ENCODE data around the gene CARD10.

Gene CARD10

DNA sequence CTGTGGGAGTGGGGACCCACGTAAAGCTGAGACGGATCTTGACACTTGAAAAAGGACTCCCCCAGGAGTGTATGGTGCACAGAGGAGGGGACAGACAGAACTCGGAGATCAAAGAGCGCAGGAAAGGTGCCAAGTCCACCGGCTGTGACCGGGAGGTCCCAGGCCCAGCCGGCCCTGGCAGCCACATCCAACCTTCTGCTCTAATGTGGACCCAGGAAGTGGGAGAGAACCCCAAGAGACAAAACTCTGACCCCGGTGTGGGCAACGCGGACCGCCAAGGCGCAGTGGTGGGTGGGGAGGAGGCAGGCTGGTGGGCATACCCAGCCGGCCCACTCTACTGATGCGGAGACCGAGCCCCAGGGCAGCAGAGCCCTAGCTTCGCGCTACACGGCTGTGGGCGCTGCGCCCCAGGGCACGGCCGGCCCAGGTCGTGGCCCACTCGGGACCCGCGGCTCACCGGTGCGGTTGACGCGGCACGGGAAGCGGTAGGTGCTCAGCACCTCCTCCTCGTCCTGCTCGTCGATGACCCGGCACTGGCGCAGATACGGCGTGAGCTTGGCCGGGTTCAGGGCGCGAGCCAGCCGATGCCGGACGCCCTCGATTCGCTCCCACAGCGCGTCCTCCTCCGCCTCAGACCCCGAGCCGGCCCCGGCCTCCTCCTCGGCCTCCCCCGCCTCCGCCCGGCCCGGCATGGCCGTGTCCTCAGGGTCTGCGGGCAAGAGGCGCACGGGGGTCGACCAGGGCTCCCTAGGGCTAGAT lies 527 bp downstream of the CARD10 start:
- peak overlapping the region; percentile 72 for H3K9ac ChIP-seq (ENCODE audit: low read length)
- H3K36me3 ChIP-seq (ENCODE audit: control insufficient read depth, insufficient read depth, low read length) = no peaks in the 10 kb centered on the region
- no peaks in the 10 kb centered on the region for H3K9me3 ChIP-seq (ENCODE audit: control insufficient read depth, low read length)
- H3K4me3 ChIP-seq (ENCODE audit: low read length) = peak overlapping the region; percentile 46
- peaks cover 21% of the 10 kb centered on the region for H3K4me1 ChIP-seq (ENCODE audit: control insufficient read depth, insufficient read depth, low read length)
- no peaks in the 10 kb centered on the region for H3K27me3 ChIP-seq (ENCODE audit: control insufficient read depth, insufficient read depth, low read length)

DNA sequence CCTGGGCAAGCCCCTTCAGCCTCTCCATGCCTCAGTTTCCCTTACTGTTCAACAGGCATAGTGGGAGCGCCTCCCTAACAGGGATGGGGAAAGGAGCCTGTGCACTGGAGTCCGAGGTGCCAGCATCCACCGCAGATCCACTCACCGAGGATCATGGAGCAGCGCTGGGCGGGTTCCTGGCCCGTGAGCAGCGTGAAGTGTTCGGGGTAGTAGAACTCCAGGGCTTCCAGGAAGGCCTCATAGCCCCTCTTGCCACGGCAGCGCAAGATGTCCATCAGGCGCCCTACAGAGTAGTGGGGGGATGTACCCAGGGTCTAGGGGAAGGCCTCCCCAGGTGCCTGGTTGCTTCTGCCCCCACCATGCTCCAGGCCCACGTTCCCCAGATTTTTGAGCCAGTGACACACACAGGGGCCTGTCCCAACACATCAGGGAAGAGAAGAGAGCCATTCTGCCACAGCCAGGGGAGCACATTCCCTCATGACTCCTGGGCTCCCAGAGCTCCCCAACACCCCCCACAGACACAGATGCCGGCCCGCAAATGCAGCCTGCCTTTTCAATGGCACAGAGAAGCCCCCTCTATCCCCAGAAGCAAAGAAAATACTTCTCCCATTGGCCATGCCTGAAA lies 1.3 kb downstream of the CARD10 start:
- Histone ChIP-seq H3K27me3 (ENCODE audit: control insufficient read depth, insufficient read depth, low read length) (no peaks in the 10 kb centered on the region), H3K9me3 (ENCODE audit: control insufficient read depth, low read length) (no peaks in the 10 kb centered on the region), H3K36me3 (ENCODE audit: control insufficient read depth, insufficient read depth, low read length) (no peaks in the 10 kb centered on the region), H3K9ac (ENCODE audit: low read length) (peak overlapping the region; percentile 72), H3K4me3 (ENCODE audit: low read length) (no peak overlapping the region), H3K4me1 (ENCODE audit: control insufficient read depth, insufficient read depth, low read length) (peaks cover 24% of the 10 kb centered on the region)

DNA sequence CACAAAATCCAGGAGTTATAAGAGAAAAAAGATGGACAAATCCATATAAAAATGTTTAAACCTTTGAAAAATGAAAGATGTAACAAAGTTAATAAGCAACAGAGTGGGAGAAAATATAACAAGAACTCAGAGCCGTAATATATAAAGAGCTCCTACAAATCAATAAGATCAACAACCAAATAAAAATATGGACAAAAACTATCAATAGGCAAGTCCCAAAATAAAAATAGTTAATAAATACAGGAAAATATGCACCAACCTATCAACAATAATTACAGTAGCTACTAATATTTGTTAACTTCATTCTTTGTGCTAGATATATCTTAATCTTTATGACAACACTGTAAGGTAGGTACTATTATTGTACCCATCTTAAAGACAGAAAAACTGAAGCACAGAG lies 2.8 kb downstream of the CARD10 start:
- Histone ChIP-seq H3K9me3 (ENCODE audit: control insufficient read depth, low read length) (no peaks in the 10 kb centered on the region), H3K9ac (ENCODE audit: low read length) (no peak overlapping the region), H3K36me3 (ENCODE audit: control insufficient read depth, insufficient read depth, low read length) (no peaks in the 10 kb centered on the region), H3K27me3 (ENCODE audit: control insufficient read depth, insufficient read depth, low read length) (no peaks in the 10 kb centered on the region), H3K4me3 (ENCODE audit: low read length) (no peak overlapping the region), H3K4me1 (ENCODE audit: control insufficient read depth, insufficient read depth, low read length) (peaks cover 35% of the 10 kb centered on the region)

DNA sequence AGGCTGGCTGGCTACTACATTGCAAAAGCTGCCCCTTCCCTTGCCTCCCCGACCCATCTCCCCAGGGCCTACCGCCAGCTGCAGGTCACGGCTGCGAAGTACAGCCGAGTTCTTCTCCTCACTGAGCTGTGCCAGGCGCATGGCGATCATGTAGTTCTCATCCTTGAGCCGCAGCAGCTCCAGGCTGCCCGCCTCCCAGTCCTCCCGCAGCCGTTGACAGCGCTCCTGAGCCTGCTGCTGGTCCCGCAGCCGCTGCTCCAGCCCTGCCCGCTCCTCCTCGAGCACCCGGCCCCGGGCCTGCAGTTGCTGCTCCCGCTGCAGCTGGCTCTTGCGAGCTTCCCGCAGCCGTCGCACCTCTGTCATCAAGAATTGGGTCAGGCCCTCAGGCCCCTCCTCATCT lies 3.3 kb downstream of the CARD10 start:
- no peaks in the 10 kb centered on the region for H3K27me3 ChIP-seq (ENCODE audit: control insufficient read depth, insufficient read depth, low read length)
- H3K4me3 ChIP-seq (ENCODE audit: low read length) = no peak overlapping the region
- H3K9ac ChIP-seq (ENCODE audit: low read length) = no peak overlapping the region
- no peaks in the 10 kb centered on the region for H3K36me3 ChIP-seq (ENCODE audit: control insufficient read depth, insufficient read depth, low read length)
- H3K9me3 ChIP-seq (ENCODE audit: control insufficient read depth, low read length) = no peaks in the 10 kb centered on the region
- H3K4me1 ChIP-seq (ENCODE audit: control insufficient read depth, insufficient read depth, low read length) = peaks cover 32% of the 10 kb centered on the region

DNA sequence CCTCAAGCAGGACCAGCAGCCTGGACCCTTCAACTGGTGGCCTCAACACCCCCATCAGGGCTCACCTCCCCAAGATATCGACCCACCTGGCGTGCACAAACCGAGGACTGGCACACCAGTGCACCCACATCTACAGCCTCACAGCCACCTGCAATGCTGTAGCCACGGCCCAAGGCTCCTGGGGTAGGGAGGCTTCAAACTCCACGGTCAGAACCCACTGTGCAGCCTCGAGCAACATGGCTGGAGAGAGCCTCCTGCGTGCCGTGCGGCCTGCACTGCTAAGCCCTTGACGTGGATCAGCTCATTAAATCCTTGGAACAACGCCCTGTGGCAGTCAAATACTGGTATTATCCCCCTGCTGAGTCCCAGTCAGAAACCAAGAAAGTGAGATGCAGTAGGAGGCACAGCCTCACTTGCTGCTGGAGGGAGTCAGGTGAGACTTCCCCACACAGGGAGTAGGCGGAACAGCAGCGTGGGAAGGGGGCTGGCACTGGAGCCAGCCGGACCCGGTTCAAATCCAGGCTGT lies 4.6 kb downstream of the CARD10 start:
- H3K9ac ChIP-seq (ENCODE audit: low read length) = no peak overlapping the region
- H3K36me3 ChIP-seq (ENCODE audit: control insufficient read depth, insufficient read depth, low read length) = no peaks in the 10 kb centered on the region
- H3K4me3 ChIP-seq (ENCODE audit: low read length) = no peak overlapping the region
- H3K9me3 ChIP-seq (ENCODE audit: control insufficient read depth, low read length) = no peaks in the 10 kb centered on the region
- peaks cover 37% of the 10 kb centered on the region for H3K4me1 ChIP-seq (ENCODE audit: control insufficient read depth, insufficient read depth, low read length)
- no peaks in the 10 kb centered on the region for H3K27me3 ChIP-seq (ENCODE audit: control insufficient read depth, insufficient read depth, low read length)

DNA sequence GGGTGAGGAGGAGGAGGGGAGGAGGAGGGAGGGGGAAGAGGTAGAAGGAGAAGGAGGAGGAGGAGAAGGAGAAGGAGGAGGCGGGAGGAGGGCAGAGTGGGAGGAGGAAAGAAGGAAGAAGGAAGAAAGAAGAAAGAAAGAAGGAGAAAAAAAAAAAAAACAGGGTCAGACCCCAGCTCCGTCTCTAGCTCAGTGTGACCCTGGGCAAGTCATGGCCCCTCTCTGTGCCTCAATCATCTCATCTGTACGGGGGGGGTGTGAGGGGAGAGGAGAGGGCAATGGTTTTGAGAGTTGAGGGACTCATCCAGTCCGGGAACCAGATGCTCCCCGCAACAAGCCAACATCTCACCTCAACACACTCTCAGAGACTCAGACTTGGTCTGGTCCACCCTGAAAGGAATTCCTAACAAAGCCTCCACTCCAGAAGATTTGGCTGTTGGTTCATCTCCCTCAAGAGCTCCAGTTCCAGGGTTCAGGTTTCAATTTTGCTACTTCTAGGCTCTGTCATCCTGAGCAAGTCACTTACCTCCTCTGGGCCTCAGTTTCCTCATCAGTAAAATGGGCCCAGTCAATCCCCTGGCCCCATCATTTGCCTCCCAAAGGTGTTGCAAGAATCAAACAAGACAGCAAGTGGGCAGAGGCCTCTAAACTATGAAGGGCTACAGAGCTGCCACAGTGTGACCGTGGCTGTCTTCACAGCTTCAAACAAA lies 7.7 kb downstream of the CARD10 start:
- no peak overlapping the region for H3K9ac ChIP-seq (ENCODE audit: low read length)
- no peak overlapping the region for H3K4me3 ChIP-seq (ENCODE audit: low read length)
- no peaks in the 10 kb centered on the region for H3K36me3 ChIP-seq (ENCODE audit: control insufficient read depth, insufficient read depth, low read length)
- H3K27me3 ChIP-seq (ENCODE audit: control insufficient read depth, insufficient read depth, low read length) = no peaks in the 10 kb centered on the region
- H3K9me3 ChIP-seq (ENCODE audit: control insufficient read depth, low read length) = no peaks in the 10 kb centered on the region
- H3K4me1 ChIP-seq (ENCODE audit: control insufficient read depth, insufficient read depth, low read length) = peaks cover 41% of the 10 kb centered on the region

DNA sequence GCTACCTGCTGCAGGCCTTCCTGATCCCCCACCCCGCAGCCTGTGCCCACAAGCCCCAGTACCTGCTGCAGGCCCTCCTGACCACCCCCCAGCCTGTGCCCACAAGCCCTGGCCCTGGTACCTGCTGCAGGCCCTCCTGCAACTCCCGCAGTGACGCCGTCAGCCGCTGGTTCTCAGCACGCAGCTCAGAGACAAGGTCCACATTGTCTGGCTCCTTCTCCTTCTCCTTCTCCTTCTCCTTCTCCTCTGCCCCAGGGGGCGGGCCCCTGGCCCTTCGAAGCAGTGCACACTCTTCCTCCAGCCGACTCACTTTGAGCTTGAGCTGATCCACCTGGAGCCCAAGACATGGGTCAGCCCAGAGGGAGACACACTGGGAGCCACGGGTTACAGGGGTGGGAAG lies 9.1 kb downstream of the CARD10 start:
- H3K9ac ChIP-seq (ENCODE audit: low read length) = peak overlapping the region; percentile 45
- H3K4me3 ChIP-seq (ENCODE audit: low read length) = no peak overlapping the region
- H3K27me3 ChIP-seq (ENCODE audit: control insufficient read depth, insufficient read depth, low read length) = no peaks in the 10 kb centered on the region
- H3K9me3 ChIP-seq (ENCODE audit: control insufficient read depth, low read length) = no peaks in the 10 kb centered on the region
- H3K4me1 ChIP-seq (ENCODE audit: control insufficient read depth, insufficient read depth, low read length) = peaks cover 41% of the 10 kb centered on the region
- H3K36me3 ChIP-seq (ENCODE audit: control insufficient read depth, insufficient read depth, low read length) = no peaks in the 10 kb centered on the region

DNA sequence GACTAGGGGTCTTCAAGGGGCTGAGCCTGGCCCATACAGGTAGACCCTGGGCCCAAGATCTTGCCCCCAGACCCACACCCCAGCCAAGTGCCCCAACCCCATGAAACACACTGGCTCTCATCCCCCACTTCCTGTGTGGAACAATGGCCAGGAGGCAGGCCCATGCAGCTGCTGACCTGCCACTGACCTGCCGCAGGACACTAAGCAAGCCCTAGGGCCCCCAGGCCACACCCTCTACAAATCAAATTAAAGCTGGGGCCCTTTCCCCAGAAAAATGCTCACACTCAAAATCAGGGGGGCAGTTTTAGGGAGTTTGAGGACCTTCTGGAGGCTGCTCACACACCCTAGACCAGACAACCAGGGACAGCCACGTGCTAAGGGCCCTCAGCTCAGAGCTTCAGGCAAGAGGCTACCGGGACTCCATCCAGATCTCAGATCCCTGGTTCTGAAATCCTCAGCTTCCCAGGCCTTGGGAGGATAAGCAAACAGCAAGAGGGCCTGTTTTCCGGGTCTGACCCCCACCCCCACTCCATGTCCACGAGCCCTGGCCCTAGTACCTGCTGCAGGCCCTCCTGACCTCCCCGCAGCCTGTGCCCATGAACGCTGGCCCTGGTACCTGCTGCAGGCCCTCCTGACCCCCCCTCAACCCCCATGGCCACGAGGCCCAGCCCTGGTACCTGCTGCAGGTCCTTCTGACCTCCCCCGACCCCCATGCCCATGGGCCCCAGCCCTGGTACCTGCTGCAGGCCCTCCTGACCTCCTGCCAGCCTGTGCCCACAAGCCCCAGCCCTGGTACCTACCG lies 10.0 kb downstream of the CARD10 start:
- Histone ChIP-seq H3K4me3 (ENCODE audit: low read length) (no peak overlapping the region), H3K36me3 (ENCODE audit: control insufficient read depth, insufficient read depth, low read length) (no peaks in the 10 kb centered on the region), H3K9me3 (ENCODE audit: control insufficient read depth, low read length) (no peaks in the 10 kb centered on the region), H3K9ac (ENCODE audit: low read length) (peak overlapping the region; percentile 32), H3K27me3 (ENCODE audit: control insufficient read depth, insufficient read depth, low read length) (no peaks in the 10 kb centered on the region), H3K4me1 (ENCODE audit: control insufficient read depth, insufficient read depth, low read length) (peaks cover 48% of the 10 kb centered on the region)

DNA sequence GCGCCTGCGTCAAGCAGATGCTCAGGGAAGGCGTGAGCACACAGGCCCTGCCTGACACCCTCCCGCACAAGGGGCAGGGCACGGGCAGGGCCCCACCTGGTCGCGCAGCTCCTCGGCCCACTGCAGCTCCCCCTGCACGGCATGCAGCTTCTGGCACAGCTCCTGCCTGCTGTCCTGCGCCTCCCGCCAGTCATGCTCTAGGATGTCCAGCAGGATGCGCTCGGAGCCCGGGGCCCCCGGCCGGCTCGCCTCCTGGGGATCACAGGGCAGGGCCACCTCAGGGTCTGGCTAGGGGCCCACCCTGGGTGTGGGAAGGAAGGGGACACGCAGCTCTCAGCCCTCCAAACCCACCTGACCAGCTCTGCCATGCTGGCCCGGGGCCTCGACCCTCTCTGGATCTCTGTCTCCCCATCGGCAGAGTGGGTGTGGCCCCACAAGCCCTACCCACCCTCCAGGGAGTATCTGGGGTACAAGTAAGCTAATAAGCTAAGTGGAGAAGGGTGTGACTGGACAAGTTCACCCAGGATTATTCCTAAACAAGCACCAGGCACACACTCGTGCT lies 10.7 kb downstream of the CARD10 start:
- Histone ChIP-seq H3K4me1 (ENCODE audit: control insufficient read depth, insufficient read depth, low read length) (peaks cover 55% of the 10 kb centered on the region), H3K36me3 (ENCODE audit: control insufficient read depth, insufficient read depth, low read length) (no peaks in the 10 kb centered on the region), H3K9me3 (ENCODE audit: control insufficient read depth, low read length) (no peaks in the 10 kb centered on the region), H3K27me3 (ENCODE audit: control insufficient read depth, insufficient read depth, low read length) (no peaks in the 10 kb centered on the region), H3K9ac (ENCODE audit: low read length) (no peak overlapping the region), H3K4me3 (ENCODE audit: low read length) (no peak overlapping the region)

DNA sequence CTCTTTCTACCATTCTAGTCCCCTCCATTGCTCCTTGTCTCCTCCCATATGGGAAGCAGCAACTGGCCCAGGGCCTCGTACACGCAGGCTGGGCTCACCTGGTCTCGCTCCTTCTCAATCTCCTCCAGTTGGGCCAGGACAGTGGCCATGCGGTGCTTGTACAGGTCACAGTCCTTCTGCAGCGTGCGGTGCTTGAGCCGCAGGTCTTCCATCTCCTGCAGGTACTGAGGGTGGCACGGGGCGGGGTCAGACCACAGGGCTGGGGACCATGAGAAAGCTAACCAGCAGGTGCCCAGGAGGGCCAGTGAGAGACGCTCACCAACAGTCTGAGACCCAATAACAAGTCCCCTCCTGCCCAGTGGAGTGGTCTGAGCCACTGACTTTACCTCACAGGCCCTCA lies 11.5 kb downstream of the CARD10 start:
- Histone ChIP-seq H3K9me3 (ENCODE audit: control insufficient read depth, low read length) (no peaks in the 10 kb centered on the region), H3K27me3 (ENCODE audit: control insufficient read depth, insufficient read depth, low read length) (no peaks in the 10 kb centered on the region), H3K36me3 (ENCODE audit: control insufficient read depth, insufficient read depth, low read length) (no peaks in the 10 kb centered on the region), H3K4me1 (ENCODE audit: control insufficient read depth, insufficient read depth, low read length) (peaks cover 59% of the 10 kb centered on the region), H3K9ac (ENCODE audit: low read length) (no peak overlapping the region), H3K4me3 (ENCODE audit: low read length) (no peak overlapping the region)

DNA sequence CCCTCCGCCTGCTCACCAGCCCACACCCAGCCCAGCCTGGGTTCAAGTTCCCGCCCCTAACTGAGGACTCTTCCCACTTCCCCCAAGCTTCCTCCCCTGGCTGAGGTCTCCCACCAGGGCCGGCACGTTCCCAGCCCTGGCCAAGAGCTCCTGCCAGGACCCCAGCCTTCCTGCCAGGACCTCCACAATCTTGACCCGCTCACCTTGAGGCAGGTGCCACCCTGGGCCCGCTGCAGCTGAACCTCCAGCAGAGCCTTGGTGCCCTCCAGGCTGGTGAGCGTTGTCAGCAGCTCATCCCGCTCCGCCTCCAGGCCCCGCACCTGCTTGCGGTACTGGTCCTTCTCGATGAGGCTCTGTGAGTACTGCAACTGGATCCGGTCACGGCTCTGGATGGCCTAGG lies 13.2 kb downstream of the CARD10 start:
- H3K9me3 ChIP-seq (ENCODE audit: control insufficient read depth, low read length) = no peaks in the 10 kb centered on the region
- no peaks in the 10 kb centered on the region for H3K36me3 ChIP-seq (ENCODE audit: control insufficient read depth, insufficient read depth, low read length)
- H3K27me3 ChIP-seq (ENCODE audit: control insufficient read depth, insufficient read depth, low read length) = no peaks in the 10 kb centered on the region
- no peak overlapping the region for H3K9ac ChIP-seq (ENCODE audit: low read length)
- peaks cover 60% of the 10 kb centered on the region for H3K4me1 ChIP-seq (ENCODE audit: control insufficient read depth, insufficient read depth, low read length)
- no peak overlapping the region for H3K4me3 ChIP-seq (ENCODE audit: low read length)

All from mucosa of stomach (tissue), 1 donor.